SK-N-SH (cell line): ENCODE results near the gene CCDC27. TPM values are rescaled to one million over a fixed set of nuclear protein-coding genes. Genes with fewer than 3 reads are reported as not detected.

Experiments used
- CTCF ChIA-PET: fragments of 300-600, 350-600 bp; formaldehyde crosslinking; extraction: SDS; loops from one replicate; lab custom pipeline; 2021; lab: Yijun Ruan, JAX
- POLR2A ChIA-PET: fragments of 350-600 bp; sonication (Branson Sonifier 250); formaldehyde crosslinking; extraction: SDS; loops from one replicate; lab custom pipeline; 2020; ENCODE audit warnings: antibody characterized with exemption, inconsistent platforms; lab: Yijun Ruan, JAX
- DNase-seq: peaks from one replicate; pipeline ENCODE4 v3.0.0; 2012
- H2AFZ ChIP-seq: fragments of 200-600 bp; sonication (generic); 2 replicates; pipeline ENCODE4 v1.8.1; 2016; ENCODE audit warnings: antibody characterized with exemption, mild to moderate bottlenecking, low read depth
- H3F3A ChIP-seq: fragments of 200-600 bp; sonication (generic); replicated peaks from 2 replicates; pipeline ENCODE3; 2016; ENCODE audit warnings: antibody characterized with exemption, mild to moderate bottlenecking; ENCODE audit not compliant: insufficient read depth
- H3K27ac ChIP-seq, 2 experiments: fragments of 200-500 bp in 1 of 2; fragments of 200-600 bp in 1 of 2; sonication (Bioruptor generic) in 1 of 2; sonication (generic), shearing (Covaris generic) in 1 of 2; 2 replicates each; pipeline versions ENCODE4 v1.5.1 to v1.6.1; 2014 to 2016; ENCODE audit warnings: low read depth in 2 of 2, inconsistent platforms in 1 of 2, low read length in 1 of 2, mild to moderate bottlenecking in 1 of 2, mixed read lengths in 1 of 2
- H3K27me3 ChIP-seq: fragments of 200-600 bp; sonication (generic), shearing (Covaris generic); 2 replicates; pipeline ENCODE4 v1.6.1; 2016; ENCODE audit warnings: mixed run types; ENCODE audit not compliant: insufficient read depth
- H3K36me3 ChIP-seq, 2 experiments: fragments of 200-500 bp in 1 of 2; fragments of 200-600 bp in 1 of 2; sonication (Bioruptor generic) in 1 of 2; sonication (generic) in 1 of 2; replicated peaks in 1 of 2; 2 replicates each; pipeline versions ENCODE3 to v1.5.1; 2014 to 2016; ENCODE audit warnings: low read length in 1 of 2, mild to moderate bottlenecking in 1 of 2; ENCODE audit not compliant: insufficient read depth in 2 of 2, control insufficient read depth in 1 of 2
- H3K4me1 ChIP-seq, 2 experiments: fragments of 200-500 bp in 1 of 2; fragments of 200-600 bp in 1 of 2; sonication (Bioruptor generic) in 1 of 2; sonication (generic), shearing (Covaris generic) in 1 of 2; 2 replicates each; pipeline versions ENCODE4 v1.5.1 to v1.6.1; 2014 to 2016; ENCODE audit warnings: low read depth in 1 of 2, low read length in 1 of 2, mixed run types in 1 of 2; ENCODE audit not compliant: insufficient read depth in 2 of 2, control insufficient read depth in 1 of 2
- H3K4me2 ChIP-seq: fragments of 200-600 bp; sonication (generic), shearing (Covaris generic); 2 replicates; pipeline ENCODE4 v1.6.1; 2017; ENCODE audit warnings: mixed run types
- H3K4me3 ChIP-seq, 2 experiments: fragments of 200-500 bp in 1 of 2; fragments of 200-600 bp in 1 of 2; sonication (Bioruptor generic) in 1 of 2; sonication (generic), shearing (Covaris generic) in 1 of 2; 2 replicates each; pipeline versions ENCODE4 v1.5.1 to v1.8.1; 2014 to 2016; ENCODE audit warnings: low read depth in 2 of 2, inconsistent platforms in 1 of 2, low read length in 1 of 2, mild to moderate bottlenecking in 1 of 2, mixed read lengths in 1 of 2, moderate library complexity in 1 of 2
- H3K79me2 ChIP-seq: fragments of 200-600 bp; sonication (generic); 2 replicates; pipeline ENCODE4 v1.8.1; 2017; ENCODE audit warnings: mild to moderate bottlenecking; ENCODE audit not compliant: insufficient read depth
- H3K9ac ChIP-seq: fragments of 200-600 bp; sonication (generic); 2 replicates; pipeline ENCODE4 v1.6.1; 2017; ENCODE audit warnings: mixed run types
- H3K9me2 ChIP-seq: fragments of 200-600 bp; sonication (generic); 2 replicates; pipeline ENCODE4 v1.6.1; 2017; ENCODE audit warnings: mixed run types
- H3K9me3 ChIP-seq: fragments of 200-600 bp; sonication (generic); 2 replicates; pipeline ENCODE4 v1.6.1; 2017; ENCODE audit warnings: mixed run types, mild to moderate bottlenecking, moderate library complexity
- H4K20me1 ChIP-seq: fragments of 200-600 bp; sonication (generic); 2 replicates; pipeline ENCODE4 v1.6.1; 2017; ENCODE audit warnings: mild to moderate bottlenecking, mixed run types; ENCODE audit not compliant: insufficient read depth
- CHD2 ChIP-seq: fragments of 150-350 bp; IDR thresholded peaks from 2 replicates; pipeline ENCODE4 v1.6.1; 2018; ENCODE audit warnings: low read length; ENCODE audit not compliant: partially characterized antibody
- EZH2phosphoT487 ChIP-seq: fragments of 200-600 bp; sonication (generic); IDR thresholded peaks from 2 replicates; pipeline ENCODE4 v1.6.1; 2017; ENCODE audit warnings: low read depth, mixed run types, mild to moderate bottlenecking, antibody characterized with exemption, moderate library complexity, borderline replicate concordance
- FOXJ3 ChIP-seq: sonication (generic); formaldehyde crosslinking; IDR thresholded peaks from 2 replicates; pipeline ENCODE4 v1.5.1; 2020; ENCODE audit warnings: mild to moderate bottlenecking, missing genetic modification reagents
- FOXM1 ChIP-seq: IDR thresholded peaks from 2 replicates; pipeline ENCODE4 v1.4.0; 2012; ENCODE audit warnings: low read depth, mild to moderate bottlenecking
- GATA2 ChIP-seq: sonication (generic); formaldehyde crosslinking; IDR thresholded peaks from 2 replicates; pipeline ENCODE4 v1.5.0; 2020; ENCODE audit warnings: mild to moderate bottlenecking, missing genetic modification reagents
- MEF2A ChIP-seq: IDR thresholded peaks from 2 replicates; pipeline ENCODE4 v1.4.0; 2012; ENCODE audit warnings: low read depth, borderline replicate concordance
- MXI1 ChIP-seq: IDR thresholded peaks from 2 replicates; pipeline ENCODE4 v1.6.1; 2012; ENCODE audit warnings: mild to moderate bottlenecking, low read depth, low read length, improper control_type of control experiment
- NRF1 ChIP-seq: IDR thresholded peaks from 2 replicates; pipeline ENCODE4 v1.6.1; 2012; ENCODE audit warnings: low read depth, mild to moderate bottlenecking, low read length
- POLR2AphosphoS5 ChIP-seq: IDR thresholded peaks from 2 replicates; pipeline ENCODE4 v1.6.1; 2012; ENCODE audit warnings: low read depth, low read length
- RCOR1 ChIP-seq: fragments of 150-350 bp; IDR thresholded peaks from 2 replicates; pipeline ENCODE4 v1.6.1; 2017; ENCODE audit warnings: antibody characterized with exemption, low read length
- YY1 ChIP-seq: IDR thresholded peaks from 2 replicates; pipeline ENCODE4 v1.4.0; 2012; ENCODE audit warnings: low read depth, mild to moderate bottlenecking
- WGBS: methylation state at CpG from one replicate; pipeline ENCODE4 v1.1.6; 2017; ENCODE audit warnings: low lambda C conversion rate; 5-methylcytosine and 5-hydroxymethylcytosine counted together
- polyA plus RNA-seq, 3 experiments: library from polyadenylated mRNA; depleted of rRNA; stranded (reverse); fragments of >200 nt; gene quantifications; 2 replicates each; pipeline ENCODE4 v1.2.3, GENCODE V29; 2012
- TF ChIP-seq, protein P1 (sequence below): IDR thresholded peaks from 2 replicates; pipeline ENCODE4 v1.4.0; 2012; ENCODE audit warnings: low read depth, borderline replicate concordance
- TF ChIP-seq, protein P2 (sequence below): fragments of 200-600 bp; sonication (generic); IDR thresholded peaks from 2 replicates; pipeline ENCODE4 v1.6.1; 2017; ENCODE audit warnings: antibody characterized with exemption, mild to moderate bottlenecking, moderate library complexity
- TF ChIP-seq, protein P3 (sequence below): fragments of 150-350 bp; IDR thresholded peaks from 2 replicates; pipeline ENCODE4 v1.6.1; 2017; ENCODE audit warnings: antibody characterized with exemption, low read length, low read depth, borderline replicate concordance
- TF ChIP-seq, protein P4 (sequence below): IDR thresholded peaks from 2 replicates; pipeline ENCODE4 v1.4.0; 2012; ENCODE audit warnings: low read depth
- TF ChIP-seq, protein P5 (sequence below): fragments of 150-350 bp; IDR thresholded peaks from 2 replicates; pipeline ENCODE4 v1.6.1; 2016; ENCODE audit warnings: mild to moderate bottlenecking, low read depth, low read length
- TF ChIP-seq, protein P6 (sequence below): IDR thresholded peaks from 2 replicates; pipeline ENCODE4 v1.4.0; 2012; ENCODE audit warnings: low read depth, borderline replicate concordance

Gene CCDC27
- polyA plus RNA-seq, 1 of the 3 experiments (the other 2 are of a cell fraction): not detected

DNA sequence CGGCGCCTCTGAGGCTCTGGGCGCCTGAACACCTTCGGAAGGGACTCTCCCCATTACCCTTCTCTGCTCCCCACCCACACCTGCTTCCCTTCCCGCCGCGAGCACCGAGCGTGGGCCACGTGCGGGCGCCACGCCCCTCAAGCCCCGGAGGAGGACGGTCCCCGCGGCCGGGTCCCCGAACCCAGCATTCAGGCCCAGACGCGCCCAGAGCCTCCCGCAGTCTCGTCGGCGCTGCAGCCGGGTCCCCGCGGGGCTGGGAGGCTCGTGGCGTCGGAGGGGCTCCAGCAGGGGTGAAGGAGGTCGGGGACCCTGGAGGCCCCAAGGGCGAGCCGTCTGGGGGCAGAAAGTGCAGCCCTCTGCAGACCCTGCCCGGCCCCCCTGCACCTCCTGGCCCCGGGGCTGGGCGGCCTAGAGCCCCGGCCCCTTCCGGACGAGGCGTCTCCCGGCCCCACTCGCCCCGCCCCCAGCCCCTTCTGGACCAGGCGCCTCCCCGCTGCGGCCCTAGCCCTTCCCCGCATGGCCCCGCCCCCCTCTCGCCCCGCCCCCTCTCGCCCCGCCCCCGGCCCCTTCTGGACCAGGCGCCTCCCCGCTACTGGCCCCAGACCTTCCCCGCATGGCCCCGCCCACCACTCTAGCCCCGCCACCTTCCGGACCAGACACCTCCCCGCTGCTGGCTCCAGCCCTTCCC is 19.9 kb downstream of the CCDC27 start (continued):
- no peak for TF ChIP-seq CHD2
- TF ChIP-seq, all 33 proteins: peak for 3

DNA sequence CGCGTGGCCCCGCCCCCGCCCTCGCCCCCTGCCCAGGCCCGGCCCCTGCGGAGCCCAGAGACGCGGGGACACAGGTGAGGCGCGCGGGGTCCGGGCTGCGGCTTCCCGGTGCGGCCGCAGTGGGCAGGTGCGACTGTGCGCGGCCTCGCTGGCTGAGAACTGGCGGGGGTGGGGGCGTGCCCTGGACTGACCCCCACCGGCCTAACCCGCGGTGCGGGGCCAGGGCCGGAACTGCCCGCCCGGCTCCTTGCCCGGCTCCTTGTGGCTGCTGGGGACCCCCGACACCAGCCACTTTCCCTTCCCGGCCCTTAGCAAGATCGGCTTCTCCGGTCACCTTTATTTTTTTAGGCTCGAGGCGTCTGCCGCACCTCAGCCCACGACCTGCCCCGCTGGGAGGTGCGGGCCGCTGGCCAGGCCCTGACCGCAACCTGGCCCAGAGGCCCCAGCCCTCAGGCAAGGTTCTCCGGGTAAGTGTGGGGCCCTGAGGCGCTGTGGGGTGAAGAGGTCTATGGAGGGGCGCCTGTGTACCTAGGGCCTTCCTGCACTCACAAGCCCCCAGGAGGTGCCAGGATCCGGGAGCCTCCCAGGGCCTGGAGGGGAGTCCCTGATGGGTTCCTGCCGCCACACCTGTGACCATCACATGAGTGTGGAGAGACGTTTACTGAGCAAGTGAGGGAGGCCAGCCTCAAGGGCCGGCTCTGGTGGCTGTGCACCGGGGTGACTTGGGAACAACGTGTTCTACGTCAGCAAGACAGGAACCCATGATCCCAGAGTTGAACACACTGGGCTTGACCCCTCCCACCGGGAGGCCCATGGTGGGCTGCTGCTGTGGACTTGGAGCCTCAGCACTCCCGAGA is 20.7 kb downstream of the CCDC27 start, which contains the start of gene SMIM1:
Gene SMIM1, plus strand, starts transcription at position 35 of the 857 bp plus-strand sequence. CDS start 2,625 bp downstream, outside the sequence.
- Histone ChIP-seq H3K4me2 (peak within 1 kb of the TSS; percentile 81), H3K4me1 (peaks cover 0 to 58% of the 10 kb centered on the region in 2 experiments; a peak in 1 of 4 replicates), H3K36me3 (no peaks in the 10 kb centered on the region), H3K9me2 (no peaks in the 10 kb centered on the region), H3K79me2 (no peaks in the 10 kb centered on the region), H2AFZ (no peak within 1 kb of the TSS), H3K27me3 (no peaks in the 10 kb centered on the region), H3K9me3 (no peaks in the 10 kb centered on the region), H3K4me3 (peak within 1 kb of the TSS; percentile 61 to 68), H3K27ac (peak within 1 kb of the TSS in 1 of 2 experiments; percentile 92; a peak in 2 of 4 replicates), H3K9ac (peak within 1 kb of the TSS; percentile 54; the same call in 1 of the 2 replicates), H4K20me1 (no peaks in the 10 kb centered on the region), H3F3A (peaks cover 5% of the 10 kb centered on the region)
- WGBS: 76% methylated on average over 13 of the region's 55 CpGs
- ChIA-PET POLR2A (interaction anchor here (1.4 kb wide), 1 partner anchor 24 kb away, joined by 9 read pairs; the partner anchor contains the start of gene LRRC47), CTCF (interaction anchor here (0.9 to 1.7 kb wide), 2 partner anchors 24 to 48 kb away, joined by 3 to 4 read pairs; partner anchors contain the start of gene LRRC47)
- no peak for TF ChIP-seq YY1
- TF ChIP-seq RCOR1: no peak
- TF ChIP-seq FOXJ3 (CRISPR knock-in tag): no peak
- no peak for TF ChIP-seq GATA2
- TF ChIP-seq, protein P1, sequence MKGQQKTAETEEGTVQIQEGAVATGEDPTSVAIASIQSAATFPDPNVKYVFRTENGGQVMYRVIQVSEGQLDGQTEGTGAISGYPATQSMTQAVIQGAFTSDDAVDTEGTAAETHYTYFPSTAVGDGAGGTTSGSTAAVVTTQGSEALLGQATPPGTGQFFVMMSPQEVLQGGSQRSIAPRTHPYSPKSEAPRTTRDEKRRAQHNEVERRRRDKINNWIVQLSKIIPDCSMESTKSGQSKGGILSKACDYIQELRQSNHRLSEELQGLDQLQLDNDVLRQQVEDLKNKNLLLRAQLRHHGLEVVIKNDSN: no peak
- TF ChIP-seq MXI1: no peak
- no peak for TF ChIP-seq EZH2phosphoT487
- TF ChIP-seq CHD2: no peak
- TF ChIP-seq POLR2AphosphoS5: no peak
- TF ChIP-seq, protein P2, sequence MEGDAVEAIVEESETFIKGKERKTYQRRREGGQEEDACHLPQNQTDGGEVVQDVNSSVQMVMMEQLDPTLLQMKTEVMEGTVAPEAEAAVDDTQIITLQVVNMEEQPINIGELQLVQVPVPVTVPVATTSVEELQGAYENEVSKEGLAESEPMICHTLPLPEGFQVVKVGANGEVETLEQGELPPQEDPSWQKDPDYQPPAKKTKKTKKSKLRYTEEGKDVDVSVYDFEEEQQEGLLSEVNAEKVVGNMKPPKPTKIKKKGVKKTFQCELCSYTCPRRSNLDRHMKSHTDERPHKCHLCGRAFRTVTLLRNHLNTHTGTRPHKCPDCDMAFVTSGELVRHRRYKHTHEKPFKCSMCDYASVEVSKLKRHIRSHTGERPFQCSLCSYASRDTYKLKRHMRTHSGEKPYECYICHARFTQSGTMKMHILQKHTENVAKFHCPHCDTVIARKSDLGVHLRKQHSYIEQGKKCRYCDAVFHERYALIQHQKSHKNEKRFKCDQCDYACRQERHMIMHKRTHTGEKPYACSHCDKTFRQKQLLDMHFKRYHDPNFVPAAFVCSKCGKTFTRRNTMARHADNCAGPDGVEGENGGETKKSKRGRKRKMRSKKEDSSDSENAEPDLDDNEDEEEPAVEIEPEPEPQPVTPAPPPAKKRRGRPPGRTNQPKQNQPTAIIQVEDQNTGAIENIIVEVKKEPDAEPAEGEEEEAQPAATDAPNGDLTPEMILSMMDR: no peak
- TF ChIP-seq, protein P3, sequence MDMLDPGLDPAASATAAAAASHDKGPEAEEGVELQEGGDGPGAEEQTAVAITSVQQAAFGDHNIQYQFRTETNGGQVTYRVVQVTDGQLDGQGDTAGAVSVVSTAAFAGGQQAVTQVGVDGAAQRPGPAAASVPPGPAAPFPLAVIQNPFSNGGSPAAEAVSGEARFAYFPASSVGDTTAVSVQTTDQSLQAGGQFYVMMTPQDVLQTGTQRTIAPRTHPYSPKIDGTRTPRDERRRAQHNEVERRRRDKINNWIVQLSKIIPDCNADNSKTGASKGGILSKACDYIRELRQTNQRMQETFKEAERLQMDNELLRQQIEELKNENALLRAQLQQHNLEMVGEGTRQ: no peak
- no peak for TF ChIP-seq FOXM1
- TF ChIP-seq MEF2A: no peak
- TF ChIP-seq NRF1: no peak
- TF ChIP-seq, protein P4, sequence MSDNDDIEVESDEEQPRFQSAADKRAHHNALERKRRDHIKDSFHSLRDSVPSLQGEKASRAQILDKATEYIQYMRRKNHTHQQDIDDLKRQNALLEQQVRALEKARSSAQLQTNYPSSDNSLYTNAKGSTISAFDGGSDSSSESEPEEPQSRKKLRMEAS: no peak
- TF ChIP-seq, protein P5, sequence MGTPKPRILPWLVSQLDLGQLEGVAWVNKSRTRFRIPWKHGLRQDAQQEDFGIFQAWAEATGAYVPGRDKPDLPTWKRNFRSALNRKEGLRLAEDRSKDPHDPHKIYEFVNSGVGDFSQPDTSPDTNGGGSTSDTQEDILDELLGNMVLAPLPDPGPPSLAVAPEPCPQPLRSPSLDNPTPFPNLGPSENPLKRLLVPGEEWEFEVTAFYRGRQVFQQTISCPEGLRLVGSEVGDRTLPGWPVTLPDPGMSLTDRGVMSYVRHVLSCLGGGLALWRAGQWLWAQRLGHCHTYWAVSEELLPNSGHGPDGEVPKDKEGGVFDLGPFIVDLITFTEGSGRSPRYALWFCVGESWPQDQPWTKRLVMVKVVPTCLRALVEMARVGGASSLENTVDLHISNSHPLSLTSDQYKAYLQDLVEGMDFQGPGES: no peak
- TF ChIP-seq, protein P6, sequence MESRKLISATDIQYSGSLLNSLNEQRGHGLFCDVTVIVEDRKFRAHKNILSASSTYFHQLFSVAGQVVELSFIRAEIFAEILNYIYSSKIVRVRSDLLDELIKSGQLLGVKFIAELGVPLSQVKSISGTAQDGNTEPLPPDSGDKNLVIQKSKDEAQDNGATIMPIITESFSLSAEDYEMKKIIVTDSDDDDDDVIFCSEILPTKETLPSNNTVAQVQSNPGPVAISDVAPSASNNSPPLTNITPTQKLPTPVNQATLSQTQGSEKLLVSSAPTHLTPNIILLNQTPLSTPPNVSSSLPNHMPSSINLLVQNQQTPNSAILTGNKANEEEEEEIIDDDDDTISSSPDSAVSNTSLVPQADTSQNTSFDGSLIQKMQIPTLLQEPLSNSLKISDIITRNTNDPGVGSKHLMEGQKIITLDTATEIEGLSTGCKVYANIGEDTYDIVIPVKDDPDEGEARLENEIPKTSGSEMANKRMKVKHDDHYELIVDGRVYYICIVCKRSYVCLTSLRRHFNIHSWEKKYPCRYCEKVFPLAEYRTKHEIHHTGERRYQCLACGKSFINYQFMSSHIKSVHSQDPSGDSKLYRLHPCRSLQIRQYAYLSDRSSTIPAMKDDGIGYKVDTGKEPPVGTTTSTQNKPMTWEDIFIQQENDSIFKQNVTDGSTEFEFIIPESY: no peak
- no peak for DNase-seq
